ENCODE measurements around the gene DDB1. TPM values are rescaled to one million over a fixed set of nuclear protein-coding genes. Genes with fewer than 3 reads are reported as not detected.

The DDB1 gene
- total RNA-seq, 1 experiment from 2014 or later: 451 TPM

Other genes starting within 250 kb of the DDB1 start
- gene CD5, start 230.6 kb downstream of the DDB1 start, total RNA-seq (2014; rRNA removed): 0.11 and 0.12 TPM in 2 replicates
- gene VPS37C, start 171.7 kb downstream of the DDB1 start, total RNA-seq (2014; rRNA removed): 28.9 and 34.9 TPM in 2 replicates
- gene PGA3, start 129.6 kb downstream of the DDB1 start, total RNA-seq (2014; rRNA removed): not detected in 2 replicates
- gene PGA4, start 110.8 kb downstream of the DDB1 start, total RNA-seq (2014; rRNA removed): not detected in 2 replicates
- not detected in 2 replicates for gene PGA5, start 91.9 kb downstream of the DDB1 start, total RNA-seq (2014; rRNA removed)
- gene VWCE, start 37.8 kb downstream of the DDB1 start, total RNA-seq (2014; rRNA removed): 0.15 and 0.35 TPM in 2 replicates
- 56.9 and 88.5 TPM in 2 replicates for gene TKFC, start 123 bp upstream of the DDB1 start, total RNA-seq (2014; rRNA removed)
- gene CYB561A3, start 28.8 kb upstream of the DDB1 start, total RNA-seq (2014; rRNA removed): 51.2 and 58.2 TPM in 2 replicates
- gene TMEM138, start 29.3 kb upstream of the DDB1 start, total RNA-seq (2014; rRNA removed): 39.8 and 40.7 TPM in 2 replicates
- gene TMEM216, start 59.5 kb upstream of the DDB1 start, total RNA-seq (2014; rRNA removed): 19.3 and 23.2 TPM in 2 replicates
- gene CPSF7, start 96.9 kb upstream of the DDB1 start, total RNA-seq (2014; rRNA removed): 51.1 and 55.3 TPM in 2 replicates
- gene SDHAF2, start 97.0 kb upstream of the DDB1 start, total RNA-seq (2014; rRNA removed): 54.3 and 90.4 TPM in 2 replicates
- 0.55 TPM in 1 of 2 replicates, not detected in the other for gene LRRC10B, start 175.6 kb upstream of the DDB1 start, total RNA-seq (2014; rRNA removed)
- gene SYT7, start 248.0 kb upstream of the DDB1 start, total RNA-seq (2014; rRNA removed): 21.5 and 23.2 TPM in 2 replicates